GM23338 (cell line): Measurements from ENCODE around the gene EEF1E1. TPM values are rescaled to one million over a fixed set of nuclear protein-coding genes. Genes with fewer than 3 reads are reported as not detected.

Experiments used
- ATAC-seq: fragments of 200-7000 bp; cut with Tn5 transposase; 3 replicates; pipeline ENCODE4 v1.9.1; 2020
- DNase-seq: peaks from one replicate; pipeline ENCODE4 v3.0.0-alpha.2; 2015; ENCODE audit warnings: low spot score
- H2AFZ ChIP-seq: fragments of 200-600 bp; sonication (generic); 2 replicates; pipeline ENCODE4 v1.8.0; 2016; ENCODE audit warnings: antibody characterized with exemption, mild to moderate bottlenecking, moderate library complexity
- H3F3A ChIP-seq: fragments of 200-600 bp; sonication (generic); replicated peaks from 2 replicates; pipeline ENCODE4 v1.8.0; 2017; ENCODE audit warnings: antibody characterized with exemption, mixed run types, low read depth
- H3K27ac ChIP-seq: fragments of 200-600 bp; sonication (generic); 2 replicates; pipeline ENCODE4 v1.6.1; 2016; ENCODE audit warnings: low read depth
- H3K27me3 ChIP-seq: fragments of 200-600 bp; sonication (generic); 2 replicates; pipeline ENCODE4 v1.8.0; 2016; ENCODE audit warnings: mild to moderate bottlenecking, mixed run types, moderate library complexity; ENCODE audit not compliant: insufficient read depth
- H3K36me3 ChIP-seq: fragments of 200-600 bp; sonication (generic); 2 replicates; pipeline ENCODE4 v1.8.0; 2016; ENCODE audit warnings: mild to moderate bottlenecking; ENCODE audit not compliant: insufficient read depth
- H3K4me1 ChIP-seq: fragments of 200-600 bp; sonication (generic); 2 replicates; pipeline ENCODE4 v1.8.0; 2016; ENCODE audit warnings: mild to moderate bottlenecking, moderate library complexity; ENCODE audit not compliant: insufficient read depth
- H3K4me2 ChIP-seq: fragments of 200-600 bp; sonication (generic); 2 replicates; pipeline ENCODE4 v1.7.1; 2017; ENCODE audit warnings: mixed run types
- H3K4me3 ChIP-seq: fragments of 200-600 bp; sonication (generic); 2 replicates; pipeline ENCODE4 v1.6.1; 2016; ENCODE audit warnings: mixed run types
- H3K79me2 ChIP-seq: fragments of 200-600 bp; sonication (generic); replicated peaks from 2 replicates; pipeline ENCODE4 v1.8.0; 2017; ENCODE audit warnings: mild to moderate bottlenecking; ENCODE audit not compliant: insufficient read depth
- H3K9me2 ChIP-seq: fragments of 200-600 bp; sonication (generic); 2 replicates; pipeline ENCODE4 v1.8.0; 2017; ENCODE audit not compliant: insufficient read depth
- H4K20me1 ChIP-seq: fragments of 200-600 bp; sonication (generic); replicated peaks from 2 replicates; pipeline ENCODE4 v1.8.0; 2017; ENCODE audit warnings: mild to moderate bottlenecking; ENCODE audit not compliant: insufficient read depth
- H3K27ac Mint-ChIP-seq: 2 replicates; pipeline ENCODE4 v1.8.0; 2020; ENCODE audit warnings: inconsistent platforms, mild to moderate bottlenecking, moderate library complexity, mixed read lengths
- H3K27me3 Mint-ChIP-seq: 3 replicates; pipeline ENCODE4 v1.8.0; 2022; ENCODE audit warnings: low read depth, mild to moderate bottlenecking, moderate library complexity, mixed read lengths, inconsistent platforms; ENCODE audit not compliant: insufficient read depth, poor library complexity
- H3K36me3 Mint-ChIP-seq: 3 replicates; pipeline ENCODE4 v1.8.0; 2021; ENCODE audit warnings: low read depth, mild to moderate bottlenecking, inconsistent platforms, moderate library complexity, mixed read lengths
- H3K4me1 Mint-ChIP-seq: 3 replicates; pipeline ENCODE4 v1.8.0; 2020; ENCODE audit warnings: mild to moderate bottlenecking, inconsistent platforms, mixed read lengths
- H3K4me3 Mint-ChIP-seq: 3 replicates; pipeline ENCODE4 v1.8.0; 2021; ENCODE audit warnings: moderate library complexity, mild to moderate bottlenecking, inconsistent platforms, mixed read lengths
- H3K9me3 Mint-ChIP-seq: 3 replicates; pipeline ENCODE4 v1.8.0; 2020; ENCODE audit warnings: moderate library complexity, mild to moderate bottlenecking, inconsistent platforms, mixed read lengths
- CREB1 ChIP-seq: fragments of 250-450 bp; sonication (Bioruptor Pico); IDR thresholded peaks from 2 replicates; pipeline ENCODE4 v1.5.0; 2020; ENCODE audit warnings: low read depth, mild to moderate bottlenecking, moderate library complexity
- EZH2 ChIP-seq: fragments of 200-600 bp; sonication (generic); IDR thresholded peaks from one replicate; pipeline ENCODE4 v1.8.0; 2017; ENCODE audit warnings: antibody characterized with exemption, mild to moderate bottlenecking, low read depth; ENCODE audit not compliant: unreplicated experiment
- EZH2phosphoT487 ChIP-seq: fragments of 200-600 bp; sonication (generic); IDR thresholded peaks from one replicate; pipeline ENCODE4 v1.8.1; 2018; ENCODE audit warnings: antibody characterized with exemption; ENCODE audit not compliant: unreplicated experiment
- JUNB ChIP-seq: IDR thresholded peaks from one replicate; pipeline ENCODE4 v1.6.1; 2016; ENCODE audit warnings: antibody characterized with exemption; ENCODE audit not compliant: unreplicated experiment
- NANOG ChIP-seq: IDR thresholded peaks from 2 replicates; pipeline ENCODE4 v1.6.1; 2016; ENCODE audit warnings: antibody characterized with exemption, borderline replicate concordance
- POLR2AphosphoS5 ChIP-seq: IDR thresholded peaks from 2 replicates; pipeline ENCODE4 v1.6.1; 2016; ENCODE audit warnings: antibody characterized with exemption, low read depth
- REST ChIP-seq: IDR thresholded peaks from one replicate; pipeline ENCODE4 v1.6.1; 2018; ENCODE audit warnings: antibody characterized with exemption; ENCODE audit not compliant: unreplicated experiment
- STAT1 ChIP-seq: IDR thresholded peaks from one replicate; pipeline ENCODE4 v1.6.1; 2016; ENCODE audit warnings: antibody characterized with exemption; ENCODE audit not compliant: unreplicated experiment
- ZNF114 ChIP-seq: fragments of 250-450 bp; sonication (Bioruptor Pico); IDR thresholded peaks from 2 replicates; pipeline ENCODE4 v1.5.0; 2020; ENCODE audit warnings: mild to moderate bottlenecking, moderate library complexity
- ZNF331 ChIP-seq: fragments of 250-450 bp; sonication (Bioruptor Pico); IDR thresholded peaks from 2 replicates; pipeline ENCODE4 v1.5.0; 2020; ENCODE audit warnings: low read depth, mild to moderate bottlenecking, moderate library complexity
- polyA plus RNA-seq: library from polyadenylated mRNA; unstranded; fragments of >200 nt; fragmentation: Nextera tagmentation; extraction: Ambion mirVana; gene quantifications from 2 replicates; pipeline ENCODE4 v1.2.1, GENCODE V29; 2016
- total RNA-seq: library from RNA; depleted of rRNA; stranded (reverse); fragments of >200 nt; shearing (Covaris generic); gene quantifications from 2 replicates; pipeline ENCODE4 v1.2.3, GENCODE V29; 2014
- TF ChIP-seq, protein P1 (sequence below): IDR thresholded peaks from 2 replicates; pipeline ENCODE4 v1.6.1; 2016; ENCODE audit warnings: antibody characterized with exemption
- TF ChIP-seq, protein P2 (sequence below): fragments of 250-450 bp; sonication (Bioruptor Pico); IDR thresholded peaks from 2 replicates; pipeline ENCODE4 v1.5.0; 2020; ENCODE audit warnings: mild to moderate bottlenecking, moderate library complexity
- TF ChIP-seq, protein P3 (sequence below), 2 experiments: fragments of 200-600 bp in 1 of 2; sonication (generic) in 1 of 2; conservative IDR thresholded peaks; 2 replicates each; pipeline versions ENCODE4 v1.5.1 to v1.6.1; 2016 to 2017; ENCODE audit warnings: antibody characterized with exemption in 2 of 2, low read depth in 2 of 2, mild to moderate bottlenecking in 2 of 2, moderate library complexity in 1 of 2

Gene EEF1E1
- total and polyA plus RNA-seq, 2 experiments from 2014 or later = 298 to 317 TPM

DNA sequence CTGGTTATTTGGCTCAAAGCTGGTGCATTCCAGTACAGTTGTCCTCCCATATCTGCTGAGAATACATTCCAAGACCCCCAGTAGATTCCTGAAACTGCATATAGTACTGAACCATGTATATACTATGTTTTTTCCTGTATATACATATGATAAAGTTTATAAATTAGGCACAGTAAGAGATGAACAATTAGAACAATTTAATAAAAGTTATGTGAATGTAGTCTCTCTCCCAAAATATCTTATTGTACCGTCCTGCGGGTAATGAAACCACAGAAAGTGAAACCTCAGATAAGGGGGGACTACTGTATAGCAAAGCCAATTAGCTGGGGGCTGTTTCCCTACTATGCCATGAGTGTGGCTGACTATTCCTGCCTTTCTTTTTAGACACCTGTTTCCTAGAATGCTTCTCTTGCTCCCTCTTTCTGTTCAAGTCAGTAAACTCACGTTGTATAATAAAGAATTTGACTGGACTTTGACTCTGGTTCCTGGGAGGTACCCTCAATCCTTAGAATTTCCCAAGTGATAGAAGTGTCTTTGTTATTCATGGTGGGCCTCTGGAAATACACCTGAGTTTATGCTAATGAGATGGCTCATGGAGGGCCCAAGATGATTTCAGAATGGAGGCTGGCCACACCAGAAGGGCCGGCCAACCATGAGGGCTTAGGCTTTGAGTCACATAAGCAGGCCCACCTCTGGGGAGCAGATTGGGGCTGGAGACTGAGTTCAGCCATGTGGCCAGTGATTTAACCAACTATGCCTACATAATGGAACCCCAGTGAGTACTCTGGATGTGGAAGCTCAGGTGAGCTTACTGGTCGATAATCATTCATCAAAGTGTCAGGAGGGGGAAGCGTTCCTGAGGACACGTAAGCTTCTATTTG lies 37.5 kb downstream of the EEF1E1 start:
- no peaks in the 10 kb centered on the region for H3F3A ChIP-seq
- peak overlapping the region; percentile 22; the same call in 1 of the 2 replicates for H3K4me2 ChIP-seq
- Mint-ChIP-seq H3K27me3 (peaks cover 3% of the 10 kb centered on the region), H3K9me3 (no peaks in the 10 kb centered on the region), H3K27ac (peak overlapping the region; percentile 94), H3K4me3 (peak overlapping the region; percentile 96), H3K36me3 (peaks cover 7% of the 10 kb centered on the region; the same call in 2 of the 3 replicates), H3K4me1 (peaks cover 30% of the 10 kb centered on the region)
- H3K4me1 ChIP-seq = peaks cover 15% of the 10 kb centered on the region
- peak overlapping the region; percentile 74; the same call in 1 of the 2 replicates for H3K4me3 ChIP-seq
- no peak overlapping the region for H2AFZ ChIP-seq
- H3K36me3 ChIP-seq = no peaks in the 10 kb centered on the region
- ATAC-seq (no peak; the same call in 2 of the 3 replicates), DNase-seq (peak; percentile 41)
- peak overlapping the region; percentile 41; the same call in 1 of the 2 replicates for H3K27ac ChIP-seq
- peaks cover 7% of the 10 kb centered on the region; the same call in 1 of the 2 replicates for H3K79me2 ChIP-seq
- no peaks in the 10 kb centered on the region for H3K9me2 ChIP-seq
- H4K20me1 ChIP-seq = no peaks in the 10 kb centered on the region
- TF ChIP-seq, protein P1, sequence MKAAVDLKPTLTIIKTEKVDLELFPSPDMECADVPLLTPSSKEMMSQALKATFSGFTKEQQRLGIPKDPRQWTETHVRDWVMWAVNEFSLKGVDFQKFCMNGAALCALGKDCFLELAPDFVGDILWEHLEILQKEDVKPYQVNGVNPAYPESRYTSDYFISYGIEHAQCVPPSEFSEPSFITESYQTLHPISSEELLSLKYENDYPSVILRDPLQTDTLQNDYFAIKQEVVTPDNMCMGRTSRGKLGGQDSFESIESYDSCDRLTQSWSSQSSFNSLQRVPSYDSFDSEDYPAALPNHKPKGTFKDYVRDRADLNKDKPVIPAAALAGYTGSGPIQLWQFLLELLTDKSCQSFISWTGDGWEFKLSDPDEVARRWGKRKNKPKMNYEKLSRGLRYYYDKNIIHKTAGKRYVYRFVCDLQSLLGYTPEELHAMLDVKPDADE = no peak
- TF ChIP-seq, protein P2, sequence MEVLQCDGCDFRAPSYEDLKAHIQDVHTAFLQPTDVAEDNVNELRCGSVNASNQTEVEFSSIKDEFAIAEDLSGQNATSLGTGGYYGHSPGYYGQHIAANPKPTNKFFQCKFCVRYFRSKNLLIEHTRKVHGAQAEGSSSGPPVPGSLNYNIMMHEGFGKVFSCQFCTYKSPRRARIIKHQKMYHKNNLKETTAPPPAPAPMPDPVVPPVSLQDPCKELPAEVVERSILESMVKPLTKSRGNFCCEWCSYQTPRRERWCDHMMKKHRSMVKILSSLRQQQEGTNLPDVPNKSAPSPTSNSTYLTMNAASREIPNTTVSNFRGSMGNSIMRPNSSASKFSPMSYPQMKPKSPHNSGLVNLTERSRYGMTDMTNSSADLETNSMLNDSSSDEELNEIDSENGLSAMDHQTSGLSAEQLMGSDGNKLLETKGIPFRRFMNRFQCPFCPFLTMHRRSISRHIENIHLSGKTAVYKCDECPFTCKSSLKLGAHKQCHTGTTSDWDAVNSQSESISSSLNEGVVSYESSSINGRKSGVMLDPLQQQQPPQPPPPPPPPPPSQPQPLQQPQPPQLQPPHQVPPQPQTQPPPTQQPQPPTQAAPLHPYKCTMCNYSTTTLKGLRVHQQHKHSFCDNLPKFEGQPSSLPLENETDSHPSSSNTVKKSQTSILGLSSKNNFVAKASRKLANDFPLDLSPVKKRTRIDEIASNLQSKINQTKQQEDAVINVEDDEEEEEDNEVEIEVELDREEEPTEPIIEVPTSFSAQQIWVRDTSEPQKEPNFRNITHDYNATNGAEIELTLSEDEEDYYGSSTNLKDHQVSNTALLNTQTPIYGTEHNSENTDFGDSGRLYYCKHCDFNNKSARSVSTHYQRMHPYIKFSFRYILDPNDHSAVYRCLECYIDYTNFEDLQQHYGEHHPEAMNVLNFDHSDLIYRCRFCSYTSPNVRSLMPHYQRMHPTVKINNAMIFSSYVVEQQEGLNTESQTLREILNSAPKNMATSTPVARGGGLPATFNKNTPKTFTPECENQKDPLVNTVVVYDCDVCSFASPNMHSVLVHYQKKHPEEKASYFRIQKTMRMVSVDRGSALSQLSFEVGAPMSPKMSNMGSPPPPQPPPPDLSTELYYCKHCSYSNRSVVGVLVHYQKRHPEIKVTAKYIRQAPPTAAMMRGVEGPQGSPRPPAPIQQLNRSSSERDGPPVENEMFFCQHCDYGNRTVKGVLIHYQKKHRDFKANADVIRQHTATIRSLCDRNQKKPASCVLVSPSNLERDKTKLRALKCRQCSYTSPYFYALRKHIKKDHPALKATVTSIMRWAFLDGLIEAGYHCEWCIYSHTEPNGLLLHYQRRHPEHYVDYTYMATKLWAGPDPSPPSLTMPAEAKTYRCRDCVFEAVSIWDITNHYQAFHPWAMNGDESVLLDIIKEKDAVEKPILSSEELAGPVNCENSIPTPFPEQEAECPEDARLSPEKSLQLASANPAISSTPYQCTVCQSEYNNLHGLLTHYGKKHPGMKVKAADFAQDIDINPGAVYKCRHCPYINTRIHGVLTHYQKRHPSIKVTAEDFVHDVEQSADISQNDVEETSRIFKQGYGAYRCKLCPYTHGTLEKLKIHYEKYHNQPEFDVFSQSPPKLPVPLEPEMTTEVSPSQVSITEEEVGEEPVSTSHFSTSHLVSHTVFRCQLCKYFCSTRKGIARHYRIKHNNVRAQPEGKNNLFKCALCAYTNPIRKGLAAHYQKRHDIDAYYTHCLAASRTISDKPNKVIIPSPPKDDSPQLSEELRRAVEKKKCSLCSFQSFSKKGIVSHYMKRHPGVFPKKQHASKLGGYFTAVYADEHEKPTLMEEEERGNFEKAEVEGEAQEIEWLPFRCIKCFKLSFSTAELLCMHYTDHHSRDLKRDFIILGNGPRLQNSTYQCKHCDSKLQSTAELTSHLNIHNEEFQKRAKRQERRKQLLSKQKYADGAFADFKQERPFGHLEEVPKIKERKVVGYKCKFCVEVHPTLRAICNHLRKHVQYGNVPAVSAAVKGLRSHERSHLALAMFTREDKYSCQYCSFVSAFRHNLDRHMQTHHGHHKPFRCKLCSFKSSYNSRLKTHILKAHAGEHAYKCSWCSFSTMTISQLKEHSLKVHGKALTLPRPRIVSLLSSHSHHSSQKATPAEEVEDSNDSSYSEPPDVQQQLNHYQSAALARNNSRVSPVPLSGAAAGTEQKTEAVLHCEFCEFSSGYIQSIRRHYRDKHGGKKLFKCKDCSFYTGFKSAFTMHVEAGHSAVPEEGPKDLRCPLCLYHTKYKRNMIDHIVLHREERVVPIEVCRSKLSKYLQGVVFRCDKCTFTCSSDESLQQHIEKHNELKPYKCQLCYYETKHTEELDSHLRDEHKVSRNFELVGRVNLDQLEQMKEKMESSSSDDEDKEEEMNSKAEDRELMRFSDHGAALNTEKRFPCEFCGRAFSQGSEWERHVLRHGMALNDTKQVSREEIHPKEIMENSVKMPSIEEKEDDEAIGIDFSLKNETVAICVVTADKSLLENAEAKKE (CRISPR knock-in tag) = no peak
- no peak for TF ChIP-seq CREB1 (CRISPR knock-in tag)
- TF ChIP-seq NANOG = no peak
- TF ChIP-seq ZNF331 (CRISPR knock-in tag) = no peak
- no peak for TF ChIP-seq ZNF114 (CRISPR knock-in tag)
- no peak for TF ChIP-seq POLR2AphosphoS5
- TF ChIP-seq EZH2 = no peak
- no peak for TF ChIP-seq REST
- no peak for TF ChIP-seq JUNB
- no peak for TF ChIP-seq EZH2phosphoT487
- TF ChIP-seq STAT1 = no peak
- TF ChIP-seq, protein P3, sequence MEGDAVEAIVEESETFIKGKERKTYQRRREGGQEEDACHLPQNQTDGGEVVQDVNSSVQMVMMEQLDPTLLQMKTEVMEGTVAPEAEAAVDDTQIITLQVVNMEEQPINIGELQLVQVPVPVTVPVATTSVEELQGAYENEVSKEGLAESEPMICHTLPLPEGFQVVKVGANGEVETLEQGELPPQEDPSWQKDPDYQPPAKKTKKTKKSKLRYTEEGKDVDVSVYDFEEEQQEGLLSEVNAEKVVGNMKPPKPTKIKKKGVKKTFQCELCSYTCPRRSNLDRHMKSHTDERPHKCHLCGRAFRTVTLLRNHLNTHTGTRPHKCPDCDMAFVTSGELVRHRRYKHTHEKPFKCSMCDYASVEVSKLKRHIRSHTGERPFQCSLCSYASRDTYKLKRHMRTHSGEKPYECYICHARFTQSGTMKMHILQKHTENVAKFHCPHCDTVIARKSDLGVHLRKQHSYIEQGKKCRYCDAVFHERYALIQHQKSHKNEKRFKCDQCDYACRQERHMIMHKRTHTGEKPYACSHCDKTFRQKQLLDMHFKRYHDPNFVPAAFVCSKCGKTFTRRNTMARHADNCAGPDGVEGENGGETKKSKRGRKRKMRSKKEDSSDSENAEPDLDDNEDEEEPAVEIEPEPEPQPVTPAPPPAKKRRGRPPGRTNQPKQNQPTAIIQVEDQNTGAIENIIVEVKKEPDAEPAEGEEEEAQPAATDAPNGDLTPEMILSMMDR (conservative IDR thresholded peaks at IDR 0.05; ENCODE audit: low read depth in 2 of 2) = no peak
- no peaks in the 10 kb centered on the region for H3K27me3 ChIP-seq
